Tibial nerve (tissue), 4 donors: ENCODE measurements around the gene POLG.

Experiments used
- CTCF ChIP-seq, 5 experiments: fragments of 200-600 bp in 3 of 5; fragments of 450-650 bp in 2 of 5; sonication (generic) in 3 of 5; IDR thresholded peaks; one replicate each; pipeline ENCODE4 v1.5.1; 2016 to 2019; ENCODE audit warnings: antibody characterized with exemption in 5 of 5, mild to moderate bottlenecking in 3 of 5, moderate library complexity in 2 of 5
- EP300 ChIP-seq, 2 donors: sonication (generic); formaldehyde crosslinking; IDR thresholded peaks; one replicate each; pipeline ENCODE4 v1.6.1; 2017; ENCODE audit warnings: antibody characterized with exemption in 2 of 2, mild to moderate bottlenecking in 1 of 2
- POLR2A ChIP-seq, 2 donors: fragments of 450-650 bp; IDR thresholded peaks; one replicate each; pipeline ENCODE4 v1.6.1; 2017; ENCODE audit warnings: antibody characterized with exemption in 2 of 2, mild to moderate bottlenecking in 2 of 2, moderate library complexity in 2 of 2

GRCh38 chr15:89319678-89320077 is 14.9 kb downstream of the POLG start:
- no peak for TF ChIP-seq CTCF (IDR thresholded peaks at IDR 0.05)
- no peak for TF ChIP-seq POLR2A (IDR thresholded peaks at IDR 0.05)
- no peak for TF ChIP-seq EP300 (IDR thresholded peaks at IDR 0.05)
